IPS DF 4.7 (cell line): ENCODE data around the gene SNX11.
A peak's percentile ranks its signal among the peaks of the same experiment; 100 is the strongest.

Source experiments
- DNase-seq: peaks from one replicate; pipeline ENCODE4 v3.0.0-alpha.2; 2013; ENCODE audit warnings: low spot score; ENCODE audit errors: extremely low read depth

The SNX11 gene

DNA sequence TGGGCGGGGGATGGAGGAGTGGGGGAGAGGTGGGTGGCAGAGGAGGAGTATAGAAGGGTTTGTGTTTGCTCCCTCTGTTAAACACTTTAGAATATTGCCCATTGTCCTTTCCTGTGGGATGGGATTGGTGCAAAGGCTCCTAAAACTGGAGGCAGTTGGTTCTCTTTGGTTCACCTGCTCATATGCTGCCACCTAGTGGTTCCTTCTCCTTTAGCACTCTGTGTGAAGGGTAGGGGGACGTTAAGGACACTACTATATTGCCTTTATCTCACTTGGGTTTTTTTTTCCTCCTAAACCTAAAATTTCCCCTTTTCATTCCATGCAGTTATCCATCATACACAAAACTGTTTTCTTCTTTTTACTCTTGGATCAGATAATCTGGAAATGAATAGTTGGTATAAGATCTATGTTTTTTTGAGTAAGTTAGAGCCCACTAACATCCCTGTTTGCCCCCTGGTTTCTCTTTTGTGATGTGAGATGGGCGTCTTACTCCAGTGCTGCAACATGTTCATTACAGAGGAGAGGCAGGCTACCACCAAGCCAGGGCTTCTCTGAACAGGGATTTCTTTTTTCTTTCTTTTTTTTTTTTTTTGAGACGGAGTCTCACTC is 23.8 kb downstream of the SNX11 start:
- DNase-seq, result peak; percentile 76

GRCh38 chr17:48132385-48132784 is 24.8 kb downstream of the SNX11 start:
- no peak for DNase-seq

- DNase-seq, result no peak
Observed at GRCh38 chr17:48134912-48135480, 27.4 kb downstream of the SNX11 start.

- DNase-seq, result no peak
Observed at GRCh38 chr17:48137656-48138055, 30.1 kb downstream of the SNX11 start.

DNA sequence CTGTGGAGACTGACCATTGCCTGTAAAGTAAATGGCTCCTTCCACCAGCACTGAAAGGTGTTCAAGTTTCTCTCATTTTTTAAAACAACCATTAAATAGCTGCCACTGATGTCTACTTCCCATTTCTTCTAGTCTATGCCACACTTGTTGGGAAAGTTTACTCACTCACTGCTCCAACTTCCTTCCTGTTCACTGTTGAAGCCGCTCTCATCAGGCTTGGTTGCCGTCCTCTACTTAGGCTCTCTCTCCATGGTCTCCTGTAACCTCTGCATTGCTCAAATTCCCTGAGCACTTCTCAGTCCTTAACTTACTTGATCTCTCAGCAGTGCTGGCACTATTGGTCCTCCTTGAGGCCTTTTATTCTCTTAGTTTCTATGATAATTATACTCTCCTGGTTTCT is 32.4 kb downstream of the SNX11 start:
- no peak for DNase-seq

DNA sequence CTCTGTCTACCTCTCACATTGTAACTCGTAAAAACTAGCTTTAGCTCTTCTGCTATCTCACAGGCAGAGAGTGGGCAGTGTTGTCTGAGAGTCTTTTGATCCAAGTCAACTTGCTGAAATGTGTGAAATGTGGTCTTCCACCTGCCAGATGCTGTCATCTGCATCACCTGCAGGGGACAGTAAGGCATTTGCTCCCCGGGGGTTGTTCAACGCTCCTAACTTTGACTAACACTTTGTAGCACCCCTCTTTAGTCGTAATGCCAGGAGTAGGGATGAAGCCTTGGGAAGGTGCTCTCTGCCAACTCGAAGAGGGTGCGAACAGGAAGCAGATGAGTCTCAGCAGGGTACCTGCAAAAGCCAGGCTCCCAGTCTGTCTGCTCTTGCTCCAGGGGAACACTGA is 36.1 kb downstream of the SNX11 start:
- DNase-seq, result no peak

GRCh38 chr17:48144231-48144630 is 36.7 kb downstream of the SNX11 start:
- DNase-seq, result no peak

DNA sequence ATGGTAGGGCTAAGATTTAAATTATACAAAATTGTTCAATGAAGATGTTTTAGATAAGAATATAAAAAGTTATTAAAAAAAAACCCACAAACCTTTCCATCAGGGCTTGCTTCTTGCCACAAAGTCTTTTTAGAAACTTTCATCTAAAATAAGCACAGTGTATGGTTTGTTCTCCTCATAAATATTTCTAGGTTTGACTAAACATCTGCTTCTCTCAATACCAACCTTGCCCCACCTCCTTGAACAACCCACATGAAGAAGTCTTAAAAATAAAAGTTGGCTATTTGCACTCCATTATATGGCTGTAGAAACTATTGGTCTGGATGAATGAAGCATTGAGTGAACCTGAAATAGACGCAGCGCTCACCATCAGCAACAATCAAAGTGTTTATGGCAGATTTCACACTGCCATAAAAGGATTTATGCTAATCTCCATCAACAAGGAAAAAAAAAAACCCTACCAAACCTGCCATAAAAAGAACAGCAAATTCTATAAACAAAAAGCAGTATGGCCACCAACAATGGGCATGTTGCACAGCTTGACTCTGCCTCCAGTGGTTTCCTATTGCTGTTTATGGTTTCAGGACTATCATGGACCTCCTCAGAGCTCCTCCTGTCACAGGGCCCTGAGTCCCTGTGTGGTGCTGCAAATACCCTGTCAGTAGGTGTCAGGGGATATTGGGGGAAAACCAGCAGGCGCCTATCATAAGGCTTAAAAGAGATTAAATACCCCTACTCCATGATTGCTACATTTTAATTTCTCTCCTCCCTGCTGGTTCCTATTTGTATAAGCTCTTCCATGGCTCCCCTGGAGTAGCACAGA is 37.6 kb downstream of the SNX11 start:
- DNase-seq, result no peak

DNA sequence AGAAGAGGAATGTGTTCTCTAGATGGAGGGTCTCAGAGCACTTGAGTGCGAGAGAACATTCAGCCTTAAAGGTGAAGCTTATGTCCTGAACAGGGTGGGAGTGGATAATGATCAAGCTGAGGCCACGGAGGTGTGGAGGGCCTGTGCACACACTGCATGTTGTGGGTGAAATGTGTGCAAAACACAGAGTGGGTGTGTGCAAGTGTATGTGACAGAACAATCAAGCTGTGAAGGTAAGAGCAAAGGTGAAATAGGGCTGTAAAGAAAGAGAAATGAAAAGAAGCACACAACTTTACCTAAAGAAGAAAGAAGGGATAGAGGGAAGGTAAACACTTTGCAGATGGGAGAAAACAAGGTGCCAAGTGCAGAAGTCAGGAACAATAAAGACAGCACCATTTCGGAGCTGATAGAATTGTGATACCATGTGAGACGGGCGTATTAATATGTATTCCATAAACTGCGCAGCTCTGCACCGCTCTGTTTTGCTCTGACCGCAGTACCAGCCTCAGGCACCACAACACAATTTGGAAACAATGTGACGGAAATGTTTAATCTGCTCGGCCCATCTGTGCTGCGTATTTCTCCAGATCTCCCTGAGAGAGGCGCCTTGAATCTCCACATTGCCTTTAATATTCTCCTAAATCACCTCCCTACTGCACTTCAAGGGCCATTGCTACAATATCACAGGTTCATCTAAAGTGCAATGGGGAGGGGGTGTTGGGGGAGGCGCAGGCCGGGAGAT is 40.6 kb downstream of the SNX11 start:
- no peak for DNase-seq

DNA sequence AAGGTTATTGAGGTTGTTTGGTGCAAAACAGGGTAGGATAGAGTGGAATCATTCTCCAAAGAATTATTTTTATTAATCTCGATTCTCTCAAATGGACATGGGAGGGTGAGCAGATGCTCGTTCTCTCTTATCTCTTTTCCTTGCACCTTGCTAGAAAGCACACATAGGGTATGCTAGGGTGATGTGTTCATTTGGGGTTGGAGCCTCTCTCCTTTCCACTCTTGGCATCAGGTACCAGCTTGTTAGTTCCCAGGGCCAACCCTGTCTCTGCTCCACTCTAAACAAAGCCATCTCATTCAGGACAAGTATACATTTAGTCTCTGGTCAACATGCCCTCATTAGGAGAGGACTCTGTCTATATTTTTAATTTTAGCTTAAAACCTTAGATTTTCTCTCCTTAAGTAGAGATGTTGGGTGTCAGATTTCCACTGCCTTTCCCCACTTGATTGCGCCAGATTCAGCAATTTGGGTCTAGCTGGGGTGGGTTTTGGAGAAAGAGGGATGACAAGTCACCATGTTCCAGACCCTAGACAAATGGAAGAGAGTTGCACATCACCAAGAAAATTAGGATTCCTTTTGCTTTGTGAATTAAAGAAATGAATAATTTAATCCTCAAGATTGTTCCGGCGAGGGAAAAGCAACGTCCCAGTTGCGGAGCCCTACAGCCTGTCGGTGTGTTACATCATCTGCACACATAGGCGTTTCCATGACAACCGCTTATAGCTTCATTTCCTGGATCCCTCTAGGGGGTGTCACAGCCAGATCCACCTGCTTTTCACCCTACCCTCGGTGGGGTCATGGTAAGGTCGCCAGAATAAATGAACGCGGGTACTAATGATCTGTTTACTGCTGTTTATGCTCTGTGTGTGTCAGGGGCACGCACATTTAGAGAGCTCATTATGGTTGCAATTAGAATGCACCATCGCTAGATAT is 41.6 kb downstream of the SNX11 start:
- DNase-seq, result no peak

GRCh38 chr17:48149787-48150463 is 42.4 kb downstream of the SNX11 start:
- no peak for DNase-seq

DNA sequence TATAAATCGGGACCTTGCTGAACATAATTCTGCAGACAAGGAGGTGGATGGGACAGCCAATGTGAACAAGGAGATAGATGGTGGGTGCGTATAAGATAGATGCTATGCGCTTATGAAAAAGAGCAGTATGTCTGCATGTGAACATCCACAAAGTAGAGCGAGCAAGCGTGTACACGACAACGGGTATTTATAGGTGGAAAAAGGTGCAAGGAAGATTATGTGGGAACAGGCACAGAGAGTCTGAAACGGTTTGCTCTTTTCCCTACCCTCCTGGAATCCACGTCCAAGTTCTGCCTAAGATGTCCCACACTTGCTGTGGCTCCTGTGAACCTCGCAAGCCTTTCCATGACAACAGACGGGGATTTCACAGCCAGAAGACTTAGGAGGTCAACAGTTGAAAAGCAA is 43.0 kb downstream of the SNX11 start:
- DNase-seq, result no peak

DNA sequence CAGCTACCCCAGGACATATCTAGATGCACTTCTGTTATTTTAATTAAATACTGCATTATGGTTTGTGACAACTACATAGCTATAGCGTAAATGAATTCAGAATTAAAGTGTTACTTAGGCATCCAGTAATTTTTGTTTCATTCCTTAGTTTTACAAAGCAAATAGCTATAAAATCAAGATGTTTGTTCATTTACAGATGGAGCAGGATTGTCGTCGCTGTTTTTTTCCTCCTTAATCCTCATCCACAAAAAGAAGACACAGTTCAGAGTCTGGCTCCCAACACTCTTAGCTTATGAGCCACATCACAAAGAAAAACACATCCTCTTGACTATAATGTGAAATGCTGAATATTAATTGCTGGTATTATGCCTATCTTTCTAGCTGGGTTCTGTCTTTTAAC is 43.7 kb downstream of the SNX11 start:
- no peak for DNase-seq

DNA sequence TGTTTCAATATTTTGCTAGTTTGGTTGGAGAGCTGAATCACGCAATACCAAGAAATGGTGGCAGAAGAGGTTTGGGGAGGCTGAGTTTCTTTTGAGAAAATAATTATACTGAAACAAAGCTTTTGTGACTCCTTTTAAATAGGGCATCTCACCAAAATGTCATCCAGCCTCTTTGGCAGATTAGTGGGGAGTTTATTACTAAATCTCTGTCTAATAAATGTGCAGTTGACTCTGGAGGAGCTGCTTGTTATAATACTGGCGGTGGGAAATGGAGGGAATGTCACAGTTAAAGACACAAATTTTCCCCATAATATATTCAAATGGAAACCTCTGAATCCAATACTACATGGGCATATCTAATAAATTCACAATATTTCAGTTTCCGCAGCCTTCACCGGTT is 44.7 kb downstream of the SNX11 start:
- DNase-seq, result no peak

- DNase-seq, result no peak
Observed at GRCh38 chr17:48153691-48154358, 46.3 kb downstream of the SNX11 start.

DNA sequence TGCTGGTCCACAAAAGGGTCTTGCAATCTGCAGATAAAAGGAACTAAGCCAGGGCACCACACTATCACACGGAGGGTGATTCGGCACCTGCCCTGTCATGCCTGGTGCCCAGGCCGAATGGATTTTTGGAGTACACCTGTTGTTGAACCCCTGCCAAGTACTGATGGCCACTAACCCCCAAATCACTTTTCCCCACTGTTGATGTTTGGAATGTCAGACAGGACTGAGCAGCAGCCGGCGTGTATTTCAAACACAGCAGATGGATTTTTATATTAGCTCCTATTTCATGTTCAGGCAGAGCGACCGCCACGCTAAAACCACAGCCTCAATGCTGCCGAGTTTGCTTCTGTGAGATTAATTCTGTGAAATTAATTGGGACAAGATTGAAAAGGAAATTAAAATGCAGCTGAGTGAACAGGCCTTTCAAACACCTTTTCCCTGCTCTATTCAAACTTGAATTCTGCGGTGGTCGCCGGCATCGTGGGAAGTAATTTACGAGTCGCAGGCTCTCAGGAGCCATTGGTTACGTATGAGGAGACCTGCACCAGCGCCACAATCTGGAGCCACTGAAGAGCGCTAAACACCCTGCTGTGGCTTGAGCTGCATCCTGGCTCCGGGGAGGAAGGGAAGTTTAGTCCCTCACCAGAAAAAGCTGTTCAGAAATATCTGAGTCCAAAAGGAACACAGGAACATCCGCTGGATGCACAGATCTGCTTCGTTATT is 48.5 kb downstream of the SNX11 start:
- DNase-seq, result no peak

GRCh38 chr17:48159232-48159631 is 51.7 kb downstream of the SNX11 start:
- no peak for DNase-seq

DNA sequence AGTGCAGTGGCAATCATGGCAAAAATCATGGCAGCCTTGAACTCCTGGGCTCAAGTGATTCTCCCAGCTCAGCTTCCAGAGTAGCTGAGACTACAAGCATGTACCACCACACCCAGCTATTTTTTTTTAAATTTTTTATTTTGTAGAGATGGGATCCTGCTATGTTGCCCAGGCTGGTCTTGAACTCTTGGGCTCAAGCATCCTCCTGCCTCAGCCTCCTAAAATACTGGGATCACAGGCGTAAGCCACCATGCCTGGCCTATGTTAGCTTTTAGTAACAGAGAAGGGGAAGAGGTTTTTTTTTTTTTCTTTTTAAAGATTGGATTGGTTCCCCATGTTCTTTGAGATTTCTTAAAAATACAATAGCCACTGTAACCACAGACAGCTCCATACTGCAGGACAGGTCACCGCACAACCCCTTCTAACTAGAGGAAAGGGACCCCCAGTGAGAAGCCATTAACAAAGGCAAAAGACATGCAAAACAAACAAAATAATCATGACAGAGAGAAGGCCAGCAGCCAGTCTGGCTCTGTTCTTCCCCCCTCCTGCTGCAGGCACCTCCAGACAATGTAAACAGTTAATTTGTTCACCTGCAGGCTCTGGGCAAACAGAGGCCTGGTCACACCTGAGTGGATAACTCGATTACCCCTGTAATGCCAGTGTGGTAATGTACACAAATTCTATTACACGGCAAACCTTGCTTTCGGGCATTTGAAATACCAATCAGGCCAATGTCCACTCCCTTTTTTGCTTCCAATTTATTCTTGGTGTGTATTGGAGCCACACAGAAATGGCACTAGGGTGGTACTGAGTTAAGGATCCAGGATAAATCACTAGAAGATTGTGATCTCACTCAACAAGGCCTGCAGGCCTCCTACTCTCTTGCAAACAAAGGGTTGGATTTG is 52.9 kb downstream of the SNX11 start:
- DNase-seq, result peak; percentile 83
